ENCODE data around the gene USH2A.

GRCh38 chr1:216173376-216173995 is 249.8 kb downstream of the USH2A start:
- TF ChIP-seq POLR2AphosphoS5 (IDR thresholded peaks at IDR 0.05) (no peak), CTCF (IDR thresholded peaks at IDR 0.05) (no peak), EP300 (IDR thresholded peaks at IDR 0.05) (no peak)
